DMS114 treated with DMSO at 0.1 percent for 48 hours (cell line): ENCODE measurements around the gene MRFAP1.

Source experiments
- DNase-seq: peaks from one replicate; lab custom pipeline; 2025; ENCODE audit not compliant: unreplicated experiment; lab: John Stamatoyannopoulos, UW

The MRFAP1 gene

GRCh38 chr4:6640292-6641163 is at the start of gene MRFAP1:
MRFAP1 (plus strand) TSS chr4:6640685; CDS start chr4:6640863, 178 bp downstream.
- peak; percentile 88 for DNase-seq

DNA sequence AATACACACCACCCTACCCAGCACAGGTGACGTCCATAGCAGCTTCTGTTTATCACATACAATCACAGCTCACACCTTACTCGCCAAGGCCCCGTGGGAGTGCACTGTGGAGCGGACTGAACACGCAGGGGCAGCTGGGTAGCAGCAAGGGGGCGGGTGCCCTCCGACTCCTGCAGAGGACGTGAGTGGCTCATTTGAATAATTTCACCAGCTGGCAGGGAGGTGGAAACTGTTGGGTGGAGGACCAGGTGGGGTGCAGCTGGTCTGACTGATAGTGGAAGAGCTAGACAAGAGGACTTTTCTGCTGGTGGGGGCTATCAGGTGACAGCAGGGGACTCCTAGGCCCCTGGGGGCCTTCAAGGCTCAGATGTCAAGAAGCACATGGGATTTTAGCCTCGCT is 49.2 kb upstream of the MRFAP1 start:
- DNase-seq, result no peak

DNA sequence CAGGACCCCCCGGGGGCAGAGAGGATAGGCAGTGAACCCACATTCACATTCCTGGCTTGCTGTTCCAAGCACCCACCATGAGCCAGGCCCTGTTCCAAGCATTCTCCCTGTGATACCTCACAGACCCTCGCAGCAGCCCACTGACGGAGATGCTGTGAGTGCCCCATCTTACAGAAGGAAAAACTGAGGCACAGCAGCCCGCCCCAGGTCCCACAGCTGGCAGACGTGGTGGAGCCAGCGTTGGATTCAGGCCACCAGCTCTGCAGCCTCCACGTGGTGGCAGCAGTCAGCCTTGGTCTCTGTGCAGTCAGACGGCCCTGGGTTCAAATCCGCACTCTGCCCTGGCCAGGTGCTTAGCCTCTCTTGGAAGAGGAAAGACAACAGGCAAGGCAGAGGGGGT is 48.7 kb upstream of the MRFAP1 start:
- DNase-seq, result no peak

- no peak for DNase-seq
Observed at GRCh38 chr4:6592804-6593563, 47.5 kb upstream of the MRFAP1 start.

- DNase-seq, result no peak
Observed at GRCh38 chr4:6594341-6594740, 46.1 kb upstream of the MRFAP1 start.

GRCh38 chr4:6594826-6595355 is 45.6 kb upstream of the MRFAP1 start:
- DNase-seq, result no peak

DNA sequence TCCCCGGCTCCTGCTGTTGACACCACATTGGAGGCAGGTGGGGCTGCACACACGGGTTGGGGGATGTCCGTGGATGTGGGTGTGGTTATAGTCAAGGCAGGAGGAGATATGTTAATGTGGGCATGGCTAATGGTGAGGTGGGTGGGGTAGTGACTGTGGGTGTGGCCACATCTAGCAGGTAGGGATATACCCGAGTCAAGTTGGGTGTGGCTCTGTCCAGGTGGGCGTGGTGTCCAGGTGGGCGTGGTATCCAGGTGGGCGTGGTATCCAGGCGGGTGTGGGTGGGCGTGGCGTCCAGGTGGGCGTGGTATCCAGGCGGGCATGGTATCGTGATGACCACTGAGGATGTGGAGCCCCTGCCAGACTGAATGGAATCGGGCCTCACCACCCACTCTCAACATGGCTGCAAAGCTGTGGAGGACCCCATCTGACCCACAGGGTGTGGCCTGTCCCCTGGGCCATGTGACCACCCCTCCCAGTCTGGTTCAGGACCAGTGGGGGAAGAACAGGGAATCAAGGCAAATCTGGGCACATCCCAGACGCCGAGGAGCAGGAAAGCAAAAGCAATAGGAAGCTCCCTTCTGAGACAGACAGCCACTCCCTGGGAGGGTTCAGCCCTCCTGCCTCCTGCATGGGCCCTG is 44.5 kb upstream of the MRFAP1 start:
- no peak for DNase-seq

- DNase-seq, result no peak
Observed at GRCh38 chr4:6596948-6597347, 43.5 kb upstream of the MRFAP1 start.

DNA sequence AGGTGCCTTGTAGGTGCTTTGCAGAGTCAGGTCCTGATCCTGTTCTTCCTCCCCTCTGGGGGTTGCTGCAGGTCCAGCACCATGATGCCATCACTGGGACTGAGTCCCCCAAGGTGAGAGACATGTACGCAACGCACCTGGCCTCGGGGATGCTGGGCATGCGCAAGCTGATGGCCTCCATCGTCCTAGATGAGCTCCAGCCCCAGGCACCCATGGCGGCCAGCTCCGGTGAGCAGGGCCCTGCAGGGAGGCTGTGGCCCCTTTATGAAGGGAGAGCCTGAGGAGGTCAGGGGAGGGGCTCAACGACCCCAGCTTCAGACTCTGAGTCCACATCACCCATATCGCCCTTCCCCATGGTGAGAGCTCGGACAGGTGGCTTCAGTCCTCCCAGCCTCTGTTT is 42.4 kb upstream of the MRFAP1 start:
- no peak for DNase-seq

DNA sequence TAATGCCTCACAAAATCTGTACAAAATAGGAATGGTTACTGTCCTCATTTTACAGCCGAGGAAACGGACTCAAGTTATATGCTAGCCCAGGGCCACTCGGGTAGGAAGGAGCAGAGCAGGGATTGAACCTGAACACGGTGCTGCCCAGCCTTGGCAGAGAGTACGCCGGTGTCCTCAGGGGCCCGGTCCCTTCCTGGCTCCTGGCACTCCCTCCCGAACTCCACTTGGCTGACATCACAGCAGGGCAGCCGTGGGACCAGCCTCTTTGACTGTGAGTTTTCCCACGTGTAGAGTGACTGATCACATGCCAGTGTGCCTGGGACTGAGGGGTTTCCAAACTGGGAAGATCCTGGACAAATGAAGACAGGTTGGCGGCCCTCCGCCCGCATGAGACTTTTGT is 41.8 kb upstream of the MRFAP1 start:
- DNase-seq, result no peak

- no peak for DNase-seq
Observed at GRCh38 chr4:6601661-6602250, 38.7 kb upstream of the MRFAP1 start.

DNA sequence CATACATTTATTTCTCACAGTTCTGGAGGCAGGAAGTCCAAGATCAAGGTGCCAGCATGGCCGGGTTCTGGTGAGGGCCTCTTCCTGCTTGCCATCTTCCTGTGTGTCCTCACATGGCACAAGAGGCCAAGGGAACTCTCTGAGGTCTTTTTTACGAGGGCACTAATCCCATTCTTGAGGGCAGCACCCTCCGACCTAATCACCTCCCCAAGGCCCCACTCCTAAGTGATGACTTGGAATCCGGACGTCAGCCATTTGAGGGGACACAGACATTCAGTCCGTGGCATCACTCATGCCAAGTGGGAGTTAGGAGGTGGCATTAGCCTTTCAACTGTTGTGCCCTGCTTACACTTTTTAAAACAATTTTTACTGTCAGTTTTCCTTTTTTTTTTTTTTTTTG is 38.2 kb upstream of the MRFAP1 start:
- DNase-seq, result no peak

- DNase-seq, result no peak
Observed at GRCh38 chr4:6603128-6603527, 37.4 kb upstream of the MRFAP1 start.

DNA sequence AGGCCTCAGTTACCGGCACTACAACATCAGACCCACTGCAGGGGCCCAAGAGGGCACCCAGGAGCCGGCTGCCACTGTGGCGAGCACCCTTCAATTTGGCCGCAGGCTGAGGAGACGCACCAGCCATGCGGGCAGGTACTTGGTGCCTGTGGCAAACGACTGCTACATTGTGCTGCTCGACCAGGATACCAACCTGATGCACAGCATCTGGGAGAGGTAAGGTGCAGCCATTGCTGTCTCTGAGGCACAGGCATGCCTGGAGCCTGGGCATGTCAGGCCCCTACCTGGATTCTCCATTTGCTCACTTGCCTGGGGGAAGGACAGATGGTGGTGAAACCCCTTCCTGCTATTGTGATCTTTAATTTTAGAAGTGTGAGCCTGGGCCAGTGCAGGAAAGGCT is 35.4 kb upstream of the MRFAP1 start:
- no peak for DNase-seq

- no peak for DNase-seq
Observed at GRCh38 chr4:6605605-6606004, 34.9 kb upstream of the MRFAP1 start.

- DNase-seq, result no peak
Observed at GRCh38 chr4:6606465-6607235, 33.8 kb upstream of the MRFAP1 start.

DNA sequence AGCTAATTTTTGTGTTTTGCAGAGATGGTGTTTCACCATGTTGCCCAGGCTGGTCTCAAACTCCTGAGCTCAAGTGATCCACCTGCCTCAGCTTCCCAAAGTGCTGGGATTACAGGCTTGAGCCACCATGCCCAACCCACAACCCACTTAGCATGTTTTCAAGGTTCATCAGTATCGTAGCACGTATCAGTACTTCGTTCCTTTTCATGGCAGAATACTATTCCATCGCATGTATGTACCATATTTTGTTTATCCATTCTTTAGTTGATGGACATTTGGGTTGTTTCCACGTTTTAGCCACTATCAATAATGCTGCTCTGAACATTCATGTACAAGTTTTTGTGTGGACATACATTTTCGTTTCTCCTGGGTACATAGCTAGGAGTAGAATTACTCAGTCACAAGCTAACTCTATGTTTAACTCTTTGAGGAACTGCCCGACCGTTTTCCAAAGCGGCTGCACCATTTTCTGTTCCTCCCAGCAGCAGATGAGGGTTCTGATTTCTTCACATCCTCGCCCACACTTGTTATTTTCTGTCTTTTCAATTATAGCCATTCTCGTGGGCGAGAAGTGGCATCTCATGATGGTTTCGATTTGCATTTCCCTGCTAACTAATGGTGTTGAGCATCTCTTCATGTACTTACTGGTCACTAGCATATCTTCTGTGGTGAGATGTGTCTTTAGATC is 33.0 kb upstream of the MRFAP1 start:
- DNase-seq, result no peak

DNA sequence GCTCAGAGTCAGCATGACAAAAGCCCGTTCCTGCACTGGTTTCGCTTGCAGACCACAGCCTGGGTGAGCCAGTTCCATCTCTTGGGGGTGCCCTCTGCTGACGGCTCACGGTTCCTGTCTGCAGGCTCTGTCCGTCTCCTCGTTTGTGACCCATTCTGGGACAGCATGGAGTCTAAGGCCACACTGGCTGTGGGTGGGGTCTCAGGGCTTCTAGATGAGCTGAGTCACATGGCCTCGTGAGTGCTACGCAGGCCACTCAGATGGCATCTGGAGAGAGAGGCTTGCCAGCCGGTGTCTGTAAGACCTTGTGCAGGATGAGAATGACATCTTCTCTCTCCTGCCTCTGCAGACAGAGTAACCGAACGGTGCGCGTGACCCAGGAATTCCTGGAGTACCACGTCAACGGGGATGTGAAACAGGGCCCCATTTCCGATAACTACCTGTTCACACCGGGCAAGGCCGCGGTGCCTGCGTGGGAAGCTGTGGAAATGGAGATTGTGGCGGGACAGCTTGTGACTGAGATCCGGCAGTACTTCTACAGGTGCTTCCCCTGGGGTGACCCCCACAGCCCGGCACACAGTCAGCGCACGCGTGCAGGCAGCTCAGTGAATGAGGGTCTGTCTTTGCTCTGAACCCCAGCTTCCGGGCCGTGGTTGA is 31.6 kb upstream of the MRFAP1 start:
- no peak for DNase-seq

DNA sequence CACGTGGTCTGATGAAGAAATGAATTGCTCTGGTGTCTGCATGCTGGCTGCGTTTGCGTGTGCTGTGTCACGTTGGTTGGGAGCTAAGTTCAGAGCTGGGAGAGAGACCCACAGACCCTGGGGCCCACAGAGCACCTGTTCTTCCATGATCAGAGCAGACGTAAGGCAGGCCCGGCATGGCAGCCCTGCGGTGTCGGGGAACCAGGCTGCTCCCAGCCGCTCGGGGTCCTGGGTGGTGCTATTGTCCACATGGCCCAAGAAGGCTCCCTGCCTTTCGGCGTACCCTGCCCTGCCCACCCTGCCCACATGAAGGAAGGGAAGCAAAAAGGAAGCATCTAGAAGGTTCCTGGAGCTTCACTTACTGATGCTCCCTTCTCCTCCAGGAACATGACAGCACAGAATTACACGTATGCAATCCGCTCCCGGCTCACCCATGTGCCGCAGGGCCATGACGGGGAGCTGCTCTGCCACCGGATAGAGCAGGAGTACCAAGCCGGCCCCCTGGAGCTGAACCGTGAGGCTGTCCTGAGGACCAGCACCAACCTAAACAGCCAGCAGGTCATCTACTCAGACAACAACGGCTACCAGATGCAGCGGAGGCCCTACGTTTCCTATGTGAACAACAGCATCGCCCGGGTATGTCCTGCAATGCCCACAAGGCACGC is 30.9 kb upstream of the MRFAP1 start:
- no peak for DNase-seq
